Amygdala (tissue), 56 donors: ENCODE data around the gene B3GALT5.

Experiments
- DNase-seq, 56 donors: peaks; one replicate each; lab custom pipeline; 2025; lab: John Stamatoyannopoulos, UW

The B3GALT5 gene

GRCh38 chr21:39641827-39642450 is 29.2 kb downstream of the B3GALT5 start:
- no peak for DNase-seq

GRCh38 chr21:39644062-39644560 is 31.4 kb downstream of the B3GALT5 start:
- no peak for DNase-seq

GRCh38 chr21:39645331-39645730 is 32.6 kb downstream of the B3GALT5 start:
- DNase-seq = no peak

GRCh38 chr21:39647476-39647875 is 34.7 kb downstream of the B3GALT5 start:
- DNase-seq = no peak

- no peak for DNase-seq
Observed at GRCh38 chr21:39648879-39649278, 36.1 kb downstream of the B3GALT5 start.

GRCh38 chr21:39649526-39649925 is 36.8 kb downstream of the B3GALT5 start:
- no peak for DNase-seq

- no peak for DNase-seq
Observed at GRCh38 chr21:39650306-39650705, 37.6 kb downstream of the B3GALT5 start.

- no peak for DNase-seq
Observed at GRCh38 chr21:39650801-39651200, 38.1 kb downstream of the B3GALT5 start.

- DNase-seq = no peak
Observed at GRCh38 chr21:39651206-39651605, 38.5 kb downstream of the B3GALT5 start.

- DNase-seq = no peak
Observed at GRCh38 chr21:39654951-39655350, 42.2 kb downstream of the B3GALT5 start.

- no peak for DNase-seq
Observed at GRCh38 chr21:39655589-39655988, 42.8 kb downstream of the B3GALT5 start.

GRCh38 chr21:39656209-39656608 is 43.5 kb downstream of the B3GALT5 start:
- no peak for DNase-seq

GRCh38 chr21:39657091-39657689 is 44.5 kb downstream of the B3GALT5 start:
- no peak for DNase-seq

- no peak for DNase-seq
Observed at GRCh38 chr21:39658066-39658465, 45.3 kb downstream of the B3GALT5 start.

GRCh38 chr21:39659070-39659815 is 46.5 kb downstream of the B3GALT5 start:
- DNase-seq = no peak

GRCh38 chr21:39660191-39660980 is 47.6 kb downstream of the B3GALT5 start:
- no peak for DNase-seq

- DNase-seq = no peak
Observed at GRCh38 chr21:39661121-39661520, 48.4 kb downstream of the B3GALT5 start.

GRCh38 chr21:39661740-39662139 is 49.0 kb downstream of the B3GALT5 start:
- DNase-seq = no peak

GRCh38 chr21:39662411-39662953 is 49.7 kb downstream of the B3GALT5 start:
- DNase-seq = no peak

- no peak for DNase-seq
Observed at GRCh38 chr21:39663066-39663465, 50.3 kb downstream of the B3GALT5 start.
